NCI-H1694 (cell line): Measurements from ENCODE around the gene SEPTIN1.
"Not testable (repeated sequence)": the region's sequence is repeated elsewhere in the genome, so short reads cannot be mapped to it uniquely, and the experiment has no call there.

ENCODE experiments used
- DNase-seq: peaks from one replicate; lab custom pipeline; 2025; lab: John Stamatoyannopoulos, UW

The SEPTIN1 gene

GRCh38 chr16:30401768-30402425 lies 19.5 kb upstream of the SEPTIN1 start:
- DNase-seq = no peak

- DNase-seq = no peak
Observed at GRCh38 chr16:30399435-30400186, 17.2 kb upstream of the SEPTIN1 start.

DNA sequence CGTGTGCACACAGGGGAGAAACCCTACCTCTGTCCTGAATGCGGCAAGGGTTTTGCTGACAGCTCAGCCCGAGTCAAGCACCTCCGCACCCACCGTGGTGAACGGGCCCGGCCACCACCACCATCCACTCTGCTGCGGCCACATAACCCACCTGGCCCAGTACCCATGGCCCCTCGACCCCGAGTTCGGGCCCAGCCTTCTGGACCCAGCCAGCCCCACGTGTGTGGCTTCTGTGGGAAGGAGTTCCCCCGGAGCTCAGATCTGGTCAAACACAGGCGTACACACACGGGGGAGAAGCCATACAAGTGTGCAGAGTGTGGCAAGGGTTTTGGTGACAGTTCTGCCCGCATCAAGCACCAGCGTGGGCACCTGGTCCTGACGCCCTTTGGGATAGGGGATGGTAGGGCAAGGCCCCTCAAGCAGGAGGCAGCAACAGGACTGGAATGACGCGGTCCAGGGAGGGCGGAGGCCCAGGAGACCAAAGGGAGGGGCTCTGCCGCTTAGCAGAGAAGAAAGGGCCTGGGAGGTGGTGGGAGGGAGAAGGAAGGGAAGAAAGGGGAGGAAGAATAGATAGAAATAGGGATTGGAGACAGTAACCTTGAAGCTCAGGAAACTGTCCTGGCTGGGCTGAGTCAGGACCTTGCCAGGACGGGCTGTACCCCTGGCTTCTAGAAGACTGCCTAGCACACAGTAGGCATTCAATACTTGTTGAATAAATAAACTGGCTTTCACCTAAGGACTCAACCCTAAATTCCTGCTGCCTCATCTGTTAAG lies 16.5 kb upstream of the SEPTIN1 start:
- no peak for DNase-seq

DNA sequence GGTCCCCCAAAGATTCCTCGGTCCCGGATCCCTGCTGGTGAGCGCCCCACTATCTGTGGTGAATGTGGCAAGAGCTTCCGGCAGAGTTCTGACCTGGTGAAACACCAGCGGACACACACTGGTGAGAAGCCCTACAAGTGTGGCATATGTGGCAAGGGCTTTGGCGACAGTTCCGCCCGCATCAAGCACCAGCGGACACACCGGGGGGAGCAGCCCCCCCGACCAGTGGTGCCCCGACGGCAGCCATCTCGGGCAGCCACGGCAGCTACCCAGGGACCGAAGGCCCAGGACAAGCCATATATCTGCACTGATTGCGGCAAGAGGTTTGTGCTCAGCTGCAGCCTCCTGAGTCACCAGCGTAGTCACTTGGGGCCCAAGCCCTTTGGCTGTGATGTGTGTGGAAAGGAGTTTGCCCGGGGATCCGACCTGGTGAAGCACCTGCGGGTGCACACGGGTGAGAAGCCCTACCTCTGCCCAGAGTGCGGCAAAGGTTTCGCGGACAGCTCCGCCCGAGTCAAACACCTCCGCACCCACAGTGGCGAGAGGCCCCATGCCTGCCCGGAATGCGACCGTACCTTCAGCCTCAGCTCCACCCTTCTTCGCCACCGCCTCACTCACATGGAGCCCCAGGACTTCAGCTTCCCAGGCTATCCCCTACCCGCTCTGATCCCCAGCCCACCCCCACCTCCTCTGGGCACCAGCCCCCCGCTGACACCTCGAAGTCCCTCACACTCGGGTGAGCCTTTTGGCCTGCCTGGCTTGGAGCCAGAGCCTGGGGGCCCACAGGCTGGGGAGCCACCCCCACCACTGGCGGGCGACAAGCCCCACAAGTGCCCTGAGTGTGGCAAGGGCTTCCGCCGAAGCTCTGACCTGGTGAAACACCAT lies 15.7 kb upstream of the SEPTIN1 start:
- no peak for DNase-seq

DNA sequence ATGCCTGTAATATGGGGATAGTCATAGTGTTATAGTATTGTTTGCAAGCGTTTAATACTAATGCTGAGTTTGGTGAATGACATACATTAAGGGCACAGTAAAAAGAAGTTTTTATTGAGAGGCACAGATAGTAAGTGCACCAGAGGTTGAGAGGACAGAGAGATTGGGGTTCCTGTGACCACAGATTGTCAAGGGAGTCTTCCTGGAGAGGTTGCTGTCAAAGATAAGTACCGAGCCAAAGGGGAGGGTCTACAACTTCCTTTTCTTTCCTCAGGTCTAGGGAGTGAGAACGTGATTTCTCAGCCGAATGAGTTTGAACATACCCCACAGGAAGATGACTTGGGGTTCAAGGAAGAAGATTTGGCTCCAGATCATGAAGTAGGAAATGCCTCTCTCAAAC lies 14.7 kb upstream of the SEPTIN1 start:
- no peak for DNase-seq

- not testable (repeated sequence) for DNase-seq
Observed at GRCh38 chr16:30396627-30397026, 14.3 kb upstream of the SEPTIN1 start.

- DNase-seq = no peak
Observed at GRCh38 chr16:30395992-30396585, 13.7 kb upstream of the SEPTIN1 start.

DNA sequence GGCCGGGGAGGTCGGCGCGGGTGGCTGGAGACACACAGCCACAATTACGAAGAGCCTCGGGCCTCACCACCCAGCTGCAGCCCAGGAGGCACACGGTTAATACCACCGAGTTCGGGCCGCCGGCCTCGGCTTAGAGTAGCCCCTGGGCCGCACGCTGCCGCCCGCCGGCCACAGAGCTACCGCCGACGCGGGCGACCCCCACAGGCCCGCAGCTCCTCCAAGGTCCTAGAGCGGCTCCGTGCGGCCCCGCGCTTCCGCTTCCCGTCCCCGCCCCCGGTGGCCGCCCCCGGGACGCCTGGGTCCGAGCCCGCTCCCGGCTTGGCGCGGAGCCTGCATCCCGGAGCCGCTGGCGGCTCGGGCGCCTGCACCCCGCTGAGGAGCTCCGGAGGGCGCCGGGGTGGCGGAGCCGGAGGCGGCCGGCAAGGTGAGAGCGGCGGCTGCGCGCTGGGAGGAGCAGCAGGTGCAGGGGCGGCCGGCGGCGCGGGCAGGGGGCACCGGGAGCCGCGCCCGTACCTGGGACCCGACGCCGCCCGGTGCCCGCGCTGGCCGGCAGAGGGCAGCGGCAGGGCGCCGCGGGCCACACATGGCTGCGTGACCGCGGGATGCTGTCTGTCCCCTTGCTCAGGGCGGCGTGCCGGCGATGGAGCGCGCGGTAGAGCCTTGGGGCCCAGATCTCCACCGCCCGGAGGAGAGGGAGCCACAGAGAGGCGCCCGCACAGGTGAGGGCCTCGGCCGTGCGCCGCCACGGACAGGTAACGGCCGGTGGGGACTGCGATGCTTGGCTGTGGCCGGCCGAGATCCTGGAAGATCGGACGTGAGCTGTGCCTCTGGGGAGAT lies 13.0 kb upstream of the SEPTIN1 start, which contains the start of gene ZNF48:
Gene ZNF48, plus strand, starts transcription at position 266 of the 837 bp plus-strand sequence. Its CDS starts 375 bp downstream, at position 641.
- peak; percentile 29 for DNase-seq

- DNase-seq = no peak
Observed at GRCh38 chr16:30394592-30395154, 12.3 kb upstream of the SEPTIN1 start.

DNA sequence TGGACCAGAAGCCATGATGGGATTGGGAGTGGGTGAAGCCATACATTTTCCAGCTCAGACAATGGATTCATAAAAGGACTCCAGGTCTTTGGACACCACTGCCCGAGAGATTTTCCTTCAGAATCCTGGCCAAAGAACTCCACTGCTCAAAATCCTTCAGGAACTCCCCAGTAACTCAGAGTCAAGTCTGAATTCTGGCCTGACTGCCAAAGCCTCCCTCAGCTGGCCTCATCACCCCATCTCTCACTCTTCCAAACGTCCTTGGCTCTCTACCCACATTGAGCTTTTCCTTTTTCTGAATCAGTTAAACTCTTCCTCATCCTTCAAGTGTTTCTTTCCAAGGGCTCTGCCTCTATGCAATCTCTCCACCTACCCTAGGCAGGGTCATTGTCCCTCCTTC lies 1.2 kb upstream of the SEPTIN1 start:
- DNase-seq = no peak

DNA sequence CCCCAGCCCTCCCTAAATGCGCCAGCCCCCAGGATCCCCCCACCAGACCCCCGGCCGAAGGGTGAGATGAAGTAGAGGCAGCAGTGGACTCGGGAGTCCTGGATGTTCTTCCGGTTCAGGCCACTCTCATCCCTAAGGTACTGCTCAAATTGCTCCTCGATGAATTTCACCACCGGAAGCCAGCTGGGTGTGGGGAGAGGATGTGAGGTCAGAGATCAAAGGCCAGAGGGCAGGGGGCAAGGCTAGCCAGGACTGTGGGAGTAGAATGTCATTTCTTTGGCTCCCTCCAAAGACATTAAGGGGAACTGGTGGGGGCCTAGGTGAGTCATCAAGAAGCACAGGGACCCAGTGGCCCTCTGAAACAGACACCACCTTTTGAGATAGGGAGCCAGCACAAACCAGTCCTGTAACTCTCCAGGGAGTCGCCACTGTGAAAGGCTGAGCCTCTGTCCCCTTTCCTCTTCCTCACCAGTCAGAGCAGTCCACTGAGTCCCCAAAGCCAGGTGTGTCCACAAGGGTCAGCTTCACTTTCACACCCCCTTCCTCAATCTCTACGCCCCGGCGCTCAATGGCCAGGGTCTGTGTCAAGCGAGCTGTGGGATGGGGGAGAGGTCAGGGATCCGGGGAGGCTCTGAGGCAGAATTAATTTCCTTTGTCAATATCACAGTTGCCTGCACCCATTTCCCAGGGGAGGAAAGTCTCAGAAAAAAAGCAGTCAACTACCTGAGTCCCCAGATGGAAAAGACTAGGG lies 895 bp downstream of the SEPTIN1 start:
- DNase-seq = no peak

- DNase-seq = no peak
Observed at GRCh38 chr16:30380803-30381208, 1.6 kb downstream of the SEPTIN1 start.

DNA sequence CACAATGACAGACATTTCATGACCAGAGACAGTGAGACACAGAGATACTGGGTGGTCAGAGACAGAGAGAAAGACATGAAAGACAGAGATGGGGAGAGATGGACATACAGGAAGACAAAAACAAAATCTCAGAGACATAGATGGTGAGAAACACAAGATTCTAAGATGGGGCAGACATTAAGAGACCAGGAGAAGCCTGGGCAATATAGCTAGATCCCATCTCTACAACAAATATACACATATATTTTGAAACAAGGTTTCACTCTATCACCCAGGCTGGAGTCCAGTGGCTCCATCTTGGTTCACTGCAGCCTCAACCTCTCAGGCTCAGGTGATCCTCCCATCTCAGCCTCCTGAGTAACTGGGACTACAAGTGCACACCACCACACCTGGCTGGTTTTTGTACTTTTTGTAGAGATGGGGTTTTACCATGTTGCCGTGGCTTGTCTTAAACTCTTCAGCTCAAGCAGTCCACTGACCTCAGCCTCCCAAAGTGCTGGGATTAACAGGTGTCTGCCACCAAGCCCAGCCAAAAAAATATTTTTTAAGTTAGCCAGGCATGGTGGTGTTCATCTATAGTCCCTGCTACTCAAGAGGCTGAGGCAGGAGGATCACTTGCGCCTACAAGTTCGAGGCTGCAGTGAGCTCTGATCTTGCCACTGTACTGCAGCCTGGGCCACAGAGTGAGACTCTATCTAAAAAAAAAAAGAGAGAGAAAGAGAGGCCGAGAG lies 2.1 kb downstream of the SEPTIN1 start:
- DNase-seq = no peak

- no peak for DNase-seq
Observed at GRCh38 chr16:30379158-30379783, 3.1 kb downstream of the SEPTIN1 start.

GRCh38 chr16:30378236-30379157 lies 3.9 kb downstream of the SEPTIN1 start:
- DNase-seq = peak; percentile 93

DNA sequence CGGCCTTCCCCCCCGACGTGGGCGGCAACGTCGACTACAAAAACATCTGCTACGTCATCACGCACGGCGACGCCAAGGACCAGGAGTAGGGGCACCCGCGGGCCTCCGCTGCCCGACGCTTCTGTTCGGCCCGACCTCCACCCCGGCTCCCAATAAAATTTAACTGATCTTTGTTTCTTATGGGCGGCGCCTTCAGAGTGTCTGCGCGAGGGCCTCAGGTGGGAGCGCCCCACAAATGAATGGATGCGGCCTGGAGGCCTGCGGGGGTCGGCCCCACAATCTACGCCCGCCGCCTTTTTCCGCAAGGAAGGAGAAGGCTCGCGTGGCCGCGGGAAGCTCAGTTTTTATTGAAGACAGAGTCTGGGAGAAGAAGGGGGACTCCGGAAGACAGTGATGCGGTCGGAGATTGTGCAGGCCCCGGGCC lies 4.5 kb downstream of the SEPTIN1 start:
- peak; percentile 58 for DNase-seq
